Nephron progenitor cell (in vitro differentiated cells): Measurements from ENCODE around the gene RTL10.

Experiments
- DNase-seq: peaks from one replicate; pipeline ENCODE4 v3.0.0; 2021
- H3K27ac Mint-ChIP-seq: 2 replicates; pipeline ENCODE4 v1.8.0; 2021; ENCODE audit warnings: mild to moderate bottlenecking, moderate library complexity, mixed read lengths
- H3K27me3 Mint-ChIP-seq: 2 replicates; pipeline ENCODE4 v1.8.0; 2021; ENCODE audit warnings: mild to moderate bottlenecking, low read depth, mixed read lengths; ENCODE audit not compliant: poor library complexity
- H3K36me3 Mint-ChIP-seq: 2 replicates; pipeline ENCODE4 v1.8.0; 2021; ENCODE audit warnings: low read depth, mixed read lengths
- H3K4me1 Mint-ChIP-seq: 2 replicates; pipeline ENCODE4 v1.8.0; 2021; ENCODE audit warnings: mixed read lengths
- H3K4me3 Mint-ChIP-seq: 2 replicates; pipeline ENCODE4 v1.8.0; 2021; ENCODE audit warnings: mild to moderate bottlenecking, moderate library complexity, mixed read lengths
- H3K9me3 Mint-ChIP-seq: 2 replicates; pipeline ENCODE4 v1.8.0; 2021; ENCODE audit warnings: mild to moderate bottlenecking, moderate library complexity, mixed read lengths
- CTCF ChIP-seq: fragments of 200-600 bp; sonication (generic); IDR thresholded peaks from 2 replicates; pipeline ENCODE4 v1.5.0; 2021; ENCODE audit warnings: antibody characterized with exemption

RTL10 gene

GRCh38 chr22:19901577-19902244 is 47.0 kb upstream of the RTL10 start:
- no peak for DNase-seq
- Mint-ChIP-seq H3K27me3 (peaks cover 19% of the 10 kb centered on the region), H3K27ac (no peak overlapping the region), H3K36me3 (peaks cover 10% of the 10 kb centered on the region), H3K4me3 (no peak overlapping the region), H3K9me3 (no peaks in the 10 kb centered on the region), H3K4me1 (peaks cover 54% of the 10 kb centered on the region)
- TF ChIP-seq CTCF, result no peak

GRCh38 chr22:19900707-19901436 is 46.2 kb upstream of the RTL10 start:
- Mint-ChIP-seq H3K27ac (no peak overlapping the region), H3K36me3 (peaks cover 2% of the 10 kb centered on the region), H3K4me3 (no peak overlapping the region), H3K27me3 (peaks cover 18% of the 10 kb centered on the region), H3K4me1 (peaks cover 51% of the 10 kb centered on the region), H3K9me3 (no peaks in the 10 kb centered on the region)
- DNase-seq, result no peak
- no peak for TF ChIP-seq CTCF

GRCh38 chr22:19898831-19899567 is 44.3 kb upstream of the RTL10 start:
- TF ChIP-seq CTCF, result no peak
- H3K4me3 Mint-ChIP-seq, result no peak overlapping the region
- DNase-seq, result no peak
- peaks cover 18% of the 10 kb centered on the region for H3K27me3 Mint-ChIP-seq
- H3K4me1 Mint-ChIP-seq, result peaks cover 42% of the 10 kb centered on the region
- no peak overlapping the region for H3K27ac Mint-ChIP-seq
- H3K36me3 Mint-ChIP-seq, result peaks cover 4% of the 10 kb centered on the region
- no peaks in the 10 kb centered on the region for H3K9me3 Mint-ChIP-seq

GRCh38 chr22:19898145-19898544 is 43.5 kb upstream of the RTL10 start:
- TF ChIP-seq CTCF, result no peak
- Mint-ChIP-seq H3K4me3 (no peak overlapping the region), H3K27ac (no peak overlapping the region), H3K4me1 (peaks cover 42% of the 10 kb centered on the region), H3K9me3 (no peaks in the 10 kb centered on the region), H3K36me3 (peaks cover 7% of the 10 kb centered on the region), H3K27me3 (peaks cover 13% of the 10 kb centered on the region)
- no peak for DNase-seq

GRCh38 chr22:19897726-19898125 is 43.1 kb upstream of the RTL10 start:
- no peak overlapping the region for H3K4me3 Mint-ChIP-seq
- H3K4me1 Mint-ChIP-seq, result peaks cover 42% of the 10 kb centered on the region
- no peaks in the 10 kb centered on the region for H3K9me3 Mint-ChIP-seq
- H3K27ac Mint-ChIP-seq, result no peak overlapping the region
- peaks cover 7% of the 10 kb centered on the region for H3K36me3 Mint-ChIP-seq
- no peak for DNase-seq
- TF ChIP-seq CTCF, result no peak
- H3K27me3 Mint-ChIP-seq, result peaks cover 12% of the 10 kb centered on the region
